Measurements from ENCODE around the gene C10orf143.

The C10orf143 gene

DNA sequence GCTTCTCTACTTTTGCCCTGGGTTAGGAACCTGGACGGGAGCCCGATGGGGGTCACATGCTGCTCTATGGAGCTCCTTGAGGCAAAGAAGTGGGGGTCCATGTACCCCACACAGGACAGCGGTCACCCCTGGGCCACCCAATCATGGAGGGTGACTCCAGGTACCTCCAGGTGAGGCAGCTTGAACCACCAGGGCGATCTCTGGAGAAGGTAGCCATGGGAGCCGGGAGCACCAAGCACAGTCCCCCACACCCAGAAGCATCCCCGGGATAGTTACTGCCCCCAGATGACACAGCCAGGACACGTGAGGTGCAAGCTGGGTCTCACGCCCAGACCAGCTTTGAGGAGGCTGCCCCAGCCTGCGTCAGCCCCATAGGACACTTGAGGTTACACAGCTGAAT lies 58.4 kb downstream of the C10orf143 start:
- Histone ChIP-seq H3K9ac (ENCODE audit: low read length) (no peak overlapping the region), H3K36me3 (ENCODE audit: insufficient read depth, low read length) (no peaks in the 10 kb centered on the region), H3K27me3 (ENCODE audit: control insufficient read depth in 1 of 2, insufficient read depth in 2 of 2, low read length in 2 of 2) (no peaks in the 10 kb centered on the region), H3K9me3 (ENCODE audit: low read length) (no peaks in the 10 kb centered on the region), H3K27ac (ENCODE audit: low read depth, low read length) (no peak overlapping the region), H3K4me3 (ENCODE audit: low read depth in 1 of 2, low read length in 2 of 2) (no peak overlapping the region), H3K4me1 (ENCODE audit: insufficient read depth, low read length) (no peaks in the 10 kb centered on the region)

DNA sequence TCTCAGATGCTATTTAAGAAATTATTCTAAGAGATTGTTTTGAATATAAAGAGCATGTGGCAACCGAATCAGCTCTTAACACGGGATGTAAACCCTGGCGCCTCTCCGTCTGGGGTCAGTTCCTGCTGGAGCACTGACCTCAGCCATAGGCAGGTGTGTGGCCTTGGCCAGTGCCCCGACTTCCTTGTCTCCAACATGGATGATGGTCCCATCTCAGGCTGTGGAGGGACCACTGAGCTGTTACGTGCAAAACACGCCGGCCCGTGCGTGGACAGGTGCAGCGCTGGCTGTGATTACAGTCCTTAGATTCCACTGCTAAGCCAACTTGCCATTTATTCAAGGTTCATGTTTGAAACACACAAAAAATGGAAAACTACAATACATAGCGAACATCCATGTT lies 59.9 kb downstream of the C10orf143 start:
- Histone ChIP-seq H3K4me3 (ENCODE audit: low read depth in 1 of 2, low read length in 2 of 2) (no peak overlapping the region), H3K27ac (ENCODE audit: low read depth, low read length) (no peak overlapping the region), H3K9me3 (ENCODE audit: low read length) (no peaks in the 10 kb centered on the region), H3K9ac (ENCODE audit: low read length) (no peak overlapping the region), H3K36me3 (ENCODE audit: insufficient read depth, low read length) (no peaks in the 10 kb centered on the region), H3K4me1 (ENCODE audit: insufficient read depth, low read length) (no peaks in the 10 kb centered on the region), H3K27me3 (ENCODE audit: control insufficient read depth in 1 of 2, insufficient read depth in 2 of 2, low read length in 2 of 2) (no peaks in the 10 kb centered on the region)

GRCh38 chr10:130049987-130050386 lies 60.6 kb downstream of the C10orf143 start:
- Histone ChIP-seq H3K27ac (ENCODE audit: low read depth, low read length) (no peak overlapping the region), H3K36me3 (ENCODE audit: insufficient read depth, low read length) (no peaks in the 10 kb centered on the region), H3K9ac (ENCODE audit: low read length) (no peak overlapping the region), H3K4me3 (ENCODE audit: low read depth in 1 of 2, low read length in 2 of 2) (no peak overlapping the region), H3K9me3 (ENCODE audit: low read length) (no peaks in the 10 kb centered on the region), H3K4me1 (ENCODE audit: insufficient read depth, low read length) (no peaks in the 10 kb centered on the region), H3K27me3 (ENCODE audit: control insufficient read depth in 1 of 2, insufficient read depth in 2 of 2, low read length in 2 of 2) (peaks cover 0 to 2% of the 10 kb centered on the region in 2 donors)

GRCh38 chr10:130049244-130049643 lies 61.4 kb downstream of the C10orf143 start:
- H3K4me1 ChIP-seq (ENCODE audit: insufficient read depth, low read length) = no peaks in the 10 kb centered on the region
- H3K9me3 ChIP-seq (ENCODE audit: low read length) = no peaks in the 10 kb centered on the region
- H3K36me3 ChIP-seq (ENCODE audit: insufficient read depth, low read length) = no peaks in the 10 kb centered on the region
- no peak overlapping the region for H3K27ac ChIP-seq (ENCODE audit: low read depth, low read length)
- no peak overlapping the region for H3K9ac ChIP-seq (ENCODE audit: low read length)
- peaks cover 0 to 4% of the 10 kb centered on the region in 2 donors for H3K27me3 ChIP-seq (ENCODE audit: control insufficient read depth in 1 of 2, insufficient read depth in 2 of 2, low read length in 2 of 2)
- no peak overlapping the region for H3K4me3 ChIP-seq (ENCODE audit: low read depth in 1 of 2, low read length in 2 of 2)

GRCh38 chr10:130048081-130048480 lies 62.5 kb downstream of the C10orf143 start:
- H3K4me3 ChIP-seq (ENCODE audit: low read depth in 1 of 2, low read length in 2 of 2) = no peak overlapping the region
- H3K27ac ChIP-seq (ENCODE audit: low read depth, low read length) = no peak overlapping the region
- H3K9me3 ChIP-seq (ENCODE audit: low read length) = no peaks in the 10 kb centered on the region
- H3K4me1 ChIP-seq (ENCODE audit: insufficient read depth, low read length) = no peaks in the 10 kb centered on the region
- H3K27me3 ChIP-seq (ENCODE audit: control insufficient read depth in 1 of 2, insufficient read depth in 2 of 2, low read length in 2 of 2) = peaks cover 0 to 4% of the 10 kb centered on the region in 2 donors
- no peak overlapping the region for H3K9ac ChIP-seq (ENCODE audit: low read length)
- no peaks in the 10 kb centered on the region for H3K36me3 ChIP-seq (ENCODE audit: insufficient read depth, low read length)

GRCh38 chr10:130047336-130047735 lies 63.3 kb downstream of the C10orf143 start:
- Histone ChIP-seq H3K4me1 (ENCODE audit: insufficient read depth, low read length) (no peaks in the 10 kb centered on the region), H3K4me3 (ENCODE audit: low read depth in 1 of 2, low read length in 2 of 2) (no peak overlapping the region), H3K9ac (ENCODE audit: low read length) (no peak overlapping the region), H3K27me3 (ENCODE audit: control insufficient read depth in 1 of 2, insufficient read depth in 2 of 2, low read length in 2 of 2) (peaks cover 0 to 4% of the 10 kb centered on the region in 2 donors), H3K27ac (ENCODE audit: low read depth, low read length) (no peak overlapping the region), H3K9me3 (ENCODE audit: low read length) (no peaks in the 10 kb centered on the region), H3K36me3 (ENCODE audit: insufficient read depth, low read length) (no peaks in the 10 kb centered on the region)

DNA sequence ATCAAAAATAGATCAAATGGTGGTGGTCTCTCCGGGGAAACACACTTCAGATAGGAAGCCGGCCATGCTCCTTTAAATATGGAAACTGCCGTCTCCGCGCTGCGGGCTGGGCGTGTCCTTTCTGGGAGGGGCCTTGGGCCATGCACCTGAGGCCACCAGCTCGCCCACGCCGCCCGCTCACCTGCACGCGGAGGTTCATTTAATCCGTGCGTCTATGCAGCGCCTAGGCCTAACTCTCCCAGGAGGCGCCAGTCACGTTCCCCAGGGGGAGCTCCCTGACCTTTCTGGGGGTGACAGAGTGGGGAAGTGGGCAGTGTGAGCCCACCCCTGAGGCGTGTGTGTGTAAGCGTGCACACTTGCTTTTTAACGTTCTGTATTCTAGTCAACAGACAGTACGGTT lies 64.0 kb downstream of the C10orf143 start:
- no peaks in the 10 kb centered on the region for H3K36me3 ChIP-seq (ENCODE audit: insufficient read depth, low read length)
- H3K27ac ChIP-seq (ENCODE audit: low read depth, low read length) = no peak overlapping the region
- H3K4me1 ChIP-seq (ENCODE audit: insufficient read depth, low read length) = no peaks in the 10 kb centered on the region
- H3K9ac ChIP-seq (ENCODE audit: low read length) = no peak overlapping the region
- peaks cover 0 to 4% of the 10 kb centered on the region in 2 donors for H3K27me3 ChIP-seq (ENCODE audit: control insufficient read depth in 1 of 2, insufficient read depth in 2 of 2, low read length in 2 of 2)
- no peak overlapping the region for H3K4me3 ChIP-seq (ENCODE audit: low read depth in 1 of 2, low read length in 2 of 2)
- H3K9me3 ChIP-seq (ENCODE audit: low read length) = no peaks in the 10 kb centered on the region

- Histone ChIP-seq H3K27ac (ENCODE audit: low read depth, low read length) (no peak overlapping the region), H3K36me3 (ENCODE audit: insufficient read depth, low read length) (no peaks in the 10 kb centered on the region), H3K27me3 (ENCODE audit: control insufficient read depth in 1 of 2, insufficient read depth in 2 of 2, low read length in 2 of 2) (peaks cover 0 to 4% of the 10 kb centered on the region in 2 donors), H3K9ac (ENCODE audit: low read length) (no peak overlapping the region), H3K4me1 (ENCODE audit: insufficient read depth, low read length) (no peaks in the 10 kb centered on the region), H3K4me3 (ENCODE audit: low read depth in 1 of 2, low read length in 2 of 2) (no peak overlapping the region), H3K9me3 (ENCODE audit: low read length) (no peaks in the 10 kb centered on the region)
These were observed 64.8 kb downstream of the C10orf143 start for GRCh38 chr10:130045801-130046321.

- Histone ChIP-seq H3K27me3 (ENCODE audit: control insufficient read depth in 1 of 2, insufficient read depth in 2 of 2, low read length in 2 of 2) (peaks cover 0 to 4% of the 10 kb centered on the region in 2 donors), H3K4me3 (ENCODE audit: low read depth in 1 of 2, low read length in 2 of 2) (no peak overlapping the region), H3K36me3 (ENCODE audit: insufficient read depth, low read length) (no peaks in the 10 kb centered on the region), H3K4me1 (ENCODE audit: insufficient read depth, low read length) (no peaks in the 10 kb centered on the region), H3K9ac (ENCODE audit: low read length) (no peak overlapping the region), H3K9me3 (ENCODE audit: low read length) (no peaks in the 10 kb centered on the region), H3K27ac (ENCODE audit: low read depth, low read length) (no peak overlapping the region)
These were observed 65.5 kb downstream of the C10orf143 start for GRCh38 chr10:130045091-130045652.

- H3K27me3 ChIP-seq (ENCODE audit: control insufficient read depth in 1 of 2, insufficient read depth in 2 of 2, low read length in 2 of 2) = peaks cover 0 to 4% of the 10 kb centered on the region in 2 donors
- H3K9me3 ChIP-seq (ENCODE audit: low read length) = no peaks in the 10 kb centered on the region
- H3K9ac ChIP-seq (ENCODE audit: low read length) = no peak overlapping the region
- H3K4me1 ChIP-seq (ENCODE audit: insufficient read depth, low read length) = no peaks in the 10 kb centered on the region
- H3K36me3 ChIP-seq (ENCODE audit: insufficient read depth, low read length) = no peaks in the 10 kb centered on the region
- H3K27ac ChIP-seq (ENCODE audit: low read depth, low read length) = no peak overlapping the region
- no peak overlapping the region for H3K4me3 ChIP-seq (ENCODE audit: low read depth in 1 of 2, low read length in 2 of 2)
These were observed 66.3 kb downstream of the C10orf143 start for GRCh38 chr10:130044067-130045061.

GRCh38 chr10:130043491-130043890 lies 67.1 kb downstream of the C10orf143 start:
- H3K36me3 ChIP-seq (ENCODE audit: insufficient read depth, low read length) = no peaks in the 10 kb centered on the region
- H3K27ac ChIP-seq (ENCODE audit: low read depth, low read length) = no peak overlapping the region
- H3K9ac ChIP-seq (ENCODE audit: low read length) = no peak overlapping the region
- H3K4me1 ChIP-seq (ENCODE audit: insufficient read depth, low read length) = no peaks in the 10 kb centered on the region
- H3K9me3 ChIP-seq (ENCODE audit: low read length) = no peaks in the 10 kb centered on the region
- H3K4me3 ChIP-seq (ENCODE audit: low read depth in 1 of 2, low read length in 2 of 2) = no peak overlapping the region
- peaks cover 0 to 4% of the 10 kb centered on the region in 2 donors for H3K27me3 ChIP-seq (ENCODE audit: control insufficient read depth in 1 of 2, insufficient read depth in 2 of 2, low read length in 2 of 2)

All from muscle layer of colon (tissue), 2 donors.